Measurements from ENCODE around the gene CHIA.
A peak's percentile ranks its signal among the peaks of the same experiment; 100 is the strongest.
"Not testable (repeated sequence)": the region's sequence is repeated elsewhere in the genome, so short reads cannot be mapped to it uniquely, and the experiment has no call there.

The CHIA gene

DNA sequence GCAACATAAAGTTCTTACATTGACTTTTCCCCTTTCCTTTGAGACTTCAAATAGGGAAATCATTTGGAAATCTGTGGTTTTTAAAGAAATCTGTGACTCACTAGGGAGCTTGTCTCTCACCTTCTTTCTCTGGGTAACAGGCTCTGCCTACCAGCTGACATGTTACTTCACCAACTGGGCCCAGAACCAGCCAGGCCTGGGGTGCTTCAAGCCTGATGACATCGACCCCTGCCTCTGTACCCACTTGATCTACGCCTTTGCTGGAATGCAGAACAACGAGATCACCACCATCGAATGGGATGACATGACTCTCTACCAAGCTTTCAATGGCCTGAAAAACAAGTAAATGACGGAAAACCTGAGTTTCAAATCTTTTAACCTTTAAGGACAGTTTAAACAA is 9.2 kb upstream of the CHIA start:
- no peak overlapping the region for H3K4me3 ChIP-seq (ENCODE audit: low read depth, low read length)
- DNase-seq (ENCODE audit: low read depth): no peak

DNA sequence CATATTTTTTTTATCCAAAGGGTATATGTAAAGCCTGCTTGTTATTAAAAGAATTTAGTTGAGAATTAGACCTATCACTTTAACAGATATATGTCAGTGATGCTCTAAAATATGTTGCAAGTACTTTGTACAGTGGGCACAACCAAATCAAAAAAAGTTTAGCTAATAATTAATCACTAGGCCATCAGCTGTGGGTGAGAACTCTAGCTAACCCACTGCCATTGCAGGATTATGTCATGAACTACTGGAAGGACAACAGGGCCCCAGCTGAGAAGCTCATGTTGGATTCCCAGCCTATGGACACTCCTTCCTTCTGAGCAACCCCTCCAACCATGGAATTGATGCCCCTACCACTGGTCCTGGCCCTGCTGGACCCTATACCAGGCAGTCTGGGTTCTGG is 6.8 kb upstream of the CHIA start:
- DNase-seq (ENCODE audit: low read depth): no peak
- H3K4me3 ChIP-seq (ENCODE audit: low read depth, low read length): no peak overlapping the region

DNA sequence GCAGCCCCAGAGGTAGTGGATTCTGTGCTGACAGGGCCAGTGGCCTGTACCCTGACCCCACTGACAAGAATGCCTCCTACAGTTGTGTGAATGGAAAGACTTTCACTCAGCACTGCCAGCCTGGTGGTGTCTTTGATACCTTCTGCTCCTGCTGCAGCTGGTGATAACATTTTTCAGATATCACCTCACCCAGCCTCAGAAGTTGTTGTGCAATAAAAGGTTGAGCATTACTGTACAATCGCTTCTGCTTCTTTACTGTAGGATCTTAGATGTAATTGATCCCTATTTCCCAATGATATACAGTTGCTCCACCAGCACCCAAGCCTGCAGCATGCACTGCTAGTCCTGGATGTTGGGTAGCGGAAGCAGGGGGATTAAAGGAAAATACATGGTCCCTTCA is 4.8 kb upstream of the CHIA start:
- DNase-seq (ENCODE audit: low read depth): no peak
- H3K4me3 ChIP-seq (ENCODE audit: low read depth, low read length): no peak overlapping the region

DNA sequence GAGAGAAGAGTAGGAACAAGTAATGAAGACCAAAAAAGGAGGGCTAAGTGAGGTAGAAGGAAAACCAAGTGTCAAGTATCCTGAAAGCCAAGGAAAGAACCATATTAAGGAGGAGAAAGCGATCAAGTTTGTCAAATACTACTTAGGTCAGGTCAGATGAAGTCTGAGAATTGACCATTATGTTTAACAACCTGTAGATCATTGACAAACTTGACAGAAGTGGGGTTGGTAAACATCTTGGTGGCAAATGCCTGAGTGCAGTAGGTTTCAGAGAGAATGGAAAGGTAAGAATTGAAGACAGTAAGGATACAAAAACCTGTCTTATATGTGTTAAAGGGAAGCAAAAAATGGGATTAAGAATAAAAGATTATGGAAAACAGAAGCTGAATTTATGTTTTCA is 3.7 kb upstream of the CHIA start:
- no peak overlapping the region for H3K4me3 ChIP-seq (ENCODE audit: low read depth, low read length)
- no peak for DNase-seq (ENCODE audit: low read depth)

DNA sequence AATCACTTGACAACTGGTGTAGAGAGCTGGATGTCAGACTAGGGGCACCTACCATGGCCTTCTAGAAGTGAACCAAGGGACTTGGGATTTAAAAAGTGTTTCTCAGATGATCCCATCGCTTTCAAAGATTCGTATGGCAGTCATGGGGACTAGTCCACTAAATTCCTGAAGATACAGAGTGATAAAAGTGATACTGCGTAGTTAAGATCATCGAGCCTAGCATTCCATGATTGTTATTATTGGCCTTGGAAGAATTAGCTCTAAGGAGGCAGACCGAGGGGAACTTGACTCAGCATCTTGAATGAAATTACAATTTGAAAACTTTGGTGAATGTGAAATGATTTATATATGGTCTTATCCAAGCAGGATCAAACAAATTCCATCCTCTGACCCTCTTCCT is 1.3 kb upstream of the CHIA start:
- DNase-seq (ENCODE audit: low read depth): no peak
- H3K4me3 ChIP-seq (ENCODE audit: low read depth, low read length): no peak overlapping the region

- no peak overlapping the region for H3K4me3 ChIP-seq (ENCODE audit: low read depth, low read length)
- no peak for DNase-seq (ENCODE audit: low read depth)
Observed at GRCh38 chr1:111290104-111290503, 547 bp upstream of the CHIA start.

GRCh38 chr1:111294390-111294789 is 3.7 kb downstream of the CHIA start:
- H3K4me3 ChIP-seq (ENCODE audit: low read depth, low read length): no peak overlapping the region
- no peak for DNase-seq (ENCODE audit: low read depth)

- no peak for DNase-seq (ENCODE audit: low read depth)
- no peak overlapping the region for H3K4me3 ChIP-seq (ENCODE audit: low read depth, low read length)
Observed at GRCh38 chr1:111302374-111302773, 11.7 kb downstream of the CHIA start.

GRCh38 chr1:111309690-111310089 is 19.0 kb downstream of the CHIA start:
- DNase-seq (ENCODE audit: low read depth): no peak
- H3K4me3 ChIP-seq (ENCODE audit: low read depth, low read length): no peak overlapping the region

DNA sequence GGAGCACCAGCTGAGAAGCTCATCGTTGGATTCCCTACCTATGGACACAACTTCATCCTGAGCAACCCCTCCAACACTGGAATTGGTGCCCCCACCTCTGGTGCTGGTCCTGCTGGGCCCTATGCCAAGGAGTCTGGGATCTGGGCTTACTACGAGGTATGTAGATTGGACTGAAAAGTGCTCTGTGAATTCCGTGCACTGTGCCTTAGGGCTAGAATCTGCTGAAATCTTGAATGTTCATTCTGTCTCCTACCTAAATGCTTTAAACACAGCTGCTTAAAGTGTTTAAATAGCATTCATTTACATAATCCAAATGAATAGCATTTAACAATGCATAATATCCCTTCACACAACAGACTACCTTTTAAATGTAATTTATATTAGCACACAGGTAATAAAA is 27.9 kb downstream of the CHIA start:
- no peak overlapping the region for H3K4me3 ChIP-seq (ENCODE audit: low read depth, low read length)
- no peak for DNase-seq (ENCODE audit: low read depth)

- H3K4me3 ChIP-seq (ENCODE audit: low read depth, low read length): no peak overlapping the region
- DNase-seq (ENCODE audit: low read depth): no peak
Observed at GRCh38 chr1:111320066-111320879, 29.6 kb downstream of the CHIA start.

- no peak overlapping the region for H3K4me3 ChIP-seq (ENCODE audit: low read depth, low read length)
- no peak for DNase-seq (ENCODE audit: low read depth)
Observed at GRCh38 chr1:111323231-111323630, 32.6 kb downstream of the CHIA start.

- no peak for DNase-seq (ENCODE audit: low read depth)
- no peak overlapping the region for H3K4me3 ChIP-seq (ENCODE audit: low read depth, low read length)
Observed at GRCh38 chr1:111332190-111332589, 41.5 kb downstream of the CHIA start.

- H3K4me3 ChIP-seq (ENCODE audit: low read depth, low read length): no peak overlapping the region
- DNase-seq (ENCODE audit: low read depth): peak; percentile 5
Observed at GRCh38 chr1:111334169-111334568, 43.5 kb downstream of the CHIA start.

GRCh38 chr1:111335214-111335877 is 44.7 kb downstream of the CHIA start:
- not testable (repeated sequence) for H3K4me3 ChIP-seq (ENCODE audit: low read depth, low read length); DNase-seq (ENCODE audit: low read depth)

- not testable (repeated sequence) for H3K4me3 ChIP-seq (ENCODE audit: low read depth, low read length); DNase-seq (ENCODE audit: low read depth)
Observed at GRCh38 chr1:111338849-111339248, 48.2 kb downstream of the CHIA start.

GRCh38 chr1:111346089-111346885 is 55.6 kb downstream of the CHIA start:
- DNase-seq (ENCODE audit: low read depth): peak; percentile 34
- H3K4me3 ChIP-seq (ENCODE audit: low read depth, low read length): peak overlapping the region; percentile 64

GRCh38 chr1:111347026-111347425 is 56.4 kb downstream of the CHIA start:
- H3K4me3 ChIP-seq (ENCODE audit: low read depth, low read length): peak overlapping the region; percentile 64
- no peak for DNase-seq (ENCODE audit: low read depth)

DNA sequence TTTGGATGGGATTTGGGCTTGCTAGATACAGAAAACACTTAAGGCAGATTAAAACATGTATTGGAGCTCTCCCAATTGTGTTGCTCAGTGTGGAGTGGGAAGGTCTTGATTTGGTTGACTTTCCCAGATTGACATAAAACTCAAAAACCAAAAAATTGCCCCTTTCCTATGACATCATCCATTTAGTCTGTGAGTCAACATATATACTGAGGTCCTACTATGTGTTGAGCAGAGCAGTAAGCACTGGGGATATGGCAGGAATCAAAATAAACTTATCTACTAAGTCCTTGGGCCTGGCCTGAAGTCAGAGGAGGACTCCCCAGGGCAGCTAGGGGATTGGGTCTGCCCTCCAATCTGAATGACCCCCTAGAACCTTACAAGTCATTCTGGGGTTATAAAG is 61.0 kb downstream of the CHIA start:
- DNase-seq (ENCODE audit: low read depth): no peak
- H3K4me3 ChIP-seq (ENCODE audit: low read depth, low read length): no peak overlapping the region

DNA sequence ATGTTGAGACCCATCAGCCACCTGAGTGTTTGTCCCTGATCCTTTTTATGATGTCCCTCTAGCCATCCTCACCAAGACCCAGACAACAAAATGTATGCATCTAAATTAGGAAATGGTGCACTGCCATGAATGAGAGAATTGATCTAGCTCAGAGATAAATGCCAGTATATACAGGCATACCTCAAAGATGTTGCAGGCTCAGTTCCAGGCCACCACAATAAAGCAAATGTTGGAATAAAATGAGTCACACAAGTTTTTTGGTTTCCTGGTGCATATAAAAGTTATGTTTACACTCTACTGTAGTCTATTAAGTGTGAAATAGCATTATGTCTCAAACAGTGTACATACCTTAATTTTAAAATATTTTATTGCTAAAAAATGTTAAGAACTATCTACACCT is 63.9 kb downstream of the CHIA start:
- H3K4me3 ChIP-seq (ENCODE audit: low read depth, low read length): no peak overlapping the region
- DNase-seq (ENCODE audit: low read depth): no peak
